HL-60 (cell line): ENCODE results near the gene P2RX6.

ENCODE experiments used
- DNase-seq, 2 experiments: peaks; one replicate each; pipeline ENCODE4 v3.0.0-alpha.2; 2010 to 2020; ENCODE audit warnings: low read depth in 1 of 2, low spot score in 1 of 2
- H3K27ac ChIP-seq: fragments of 250-450 bp; sonication (Bioruptor Pico); replicated peaks from 2 replicates; pipeline ENCODE4 v1.5.1; 2020; ENCODE audit warnings: mild to moderate bottlenecking, moderate library complexity
- H3K27me3 ChIP-seq: fragments of 250-450 bp; sonication (Bioruptor Pico); 2 replicates; pipeline ENCODE4 v1.5.1; 2021; ENCODE audit warnings: mild to moderate bottlenecking, moderate library complexity; ENCODE audit not compliant: insufficient read depth, poor library complexity, severe bottlenecking
- H3K4me3 ChIP-seq: replicated peaks from 2 replicates; pipeline ENCODE4 v1.5.1; 2011; ENCODE audit warnings: mild to moderate bottlenecking, control low read depth, low read length; ENCODE audit not compliant: insufficient read depth
- CTCF ChIP-seq: IDR thresholded peaks from one replicate; pipeline ENCODE4 v1.5.1; 2011; ENCODE audit warnings: low read length, control low read depth, inconsistent platforms; ENCODE audit not compliant: insufficient read depth
- GABPA ChIP-seq: IDR thresholded peaks from 2 replicates; pipeline ENCODE4 v1.6.1; 2012; ENCODE audit warnings: low read depth
- POLR2AphosphoS5 ChIP-seq: IDR thresholded peaks from 2 replicates; pipeline ENCODE4 v1.6.1; 2012; ENCODE audit warnings: low read depth
- REST ChIP-seq: IDR thresholded peaks from 2 replicates; pipeline ENCODE4 v1.6.1; 2012; ENCODE audit warnings: low read depth; ENCODE audit not compliant: insufficient replicate concordance
- SPI1 ChIP-seq: IDR thresholded peaks from 2 replicates; pipeline ENCODE4 v1.6.1; 2012; ENCODE audit warnings: low read depth, mild to moderate bottlenecking, borderline replicate concordance

The P2RX6 gene

GRCh38 chr22:20979243-20979809, 35.6 kb upstream of the P2RX6 start:
- Histone ChIP-seq H3K27me3 (no peaks in the 10 kb centered on the region), H3K4me3 (no peak overlapping the region), H3K27ac (no peak overlapping the region)
- TF ChIP-seq REST: no peak
- no peak for TF ChIP-seq GABPA
- TF ChIP-seq SPI1: no peak
- TF ChIP-seq POLR2AphosphoS5: no peak
- no peak for TF ChIP-seq CTCF
- DNase-seq: no peak

GRCh38 chr22:20979940-20980453, 35.0 kb upstream of the P2RX6 start:
- TF ChIP-seq REST: no peak
- no peak for TF ChIP-seq SPI1
- TF ChIP-seq GABPA: no peak
- no peak for TF ChIP-seq CTCF
- TF ChIP-seq POLR2AphosphoS5: no peak
- H3K4me3 ChIP-seq: no peak overlapping the region
- no peak overlapping the region for H3K27ac ChIP-seq
- H3K27me3 ChIP-seq: no peaks in the 10 kb centered on the region
- DNase-seq: no peak

GRCh38 chr22:20980523-20980922, 34.4 kb upstream of the P2RX6 start:
- no peaks in the 10 kb centered on the region for H3K27me3 ChIP-seq
- TF ChIP-seq SPI1 (no peak), CTCF (no peak), POLR2AphosphoS5 (no peak), GABPA (no peak), REST (no peak)
- no peak overlapping the region for H3K4me3 ChIP-seq
- no peak for DNase-seq
- H3K27ac ChIP-seq: no peak overlapping the region
